ENCODE measurements around the gene OOSP3. TPM values are rescaled to one million over a fixed set of nuclear protein-coding genes. Genes with fewer than 3 reads are reported as not detected.

OOSP3 gene
- polyA plus RNA-seq, 1 donor from 2014 or later, result not detected

DNA sequence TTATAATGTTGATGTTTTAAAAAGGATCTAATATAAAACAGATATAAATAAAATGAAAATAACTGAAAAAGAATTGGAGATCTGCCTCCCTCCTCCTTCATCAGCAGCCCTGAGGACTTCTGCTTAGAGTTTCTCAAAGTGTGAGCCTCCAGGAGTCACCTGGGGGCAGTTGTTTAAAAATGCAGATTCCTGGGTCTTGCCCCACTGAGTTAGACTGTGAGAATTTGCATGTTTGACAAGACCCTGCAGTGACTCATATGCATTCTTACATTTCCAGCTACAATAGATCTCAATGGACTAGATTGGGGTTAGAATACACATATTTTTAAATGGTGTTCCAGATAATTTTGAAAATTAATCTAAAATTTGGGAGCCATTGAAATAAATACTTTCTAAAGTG lies 798 bp upstream of the OOSP3 start:
- TF ChIP-seq POLR2AphosphoS5 (IDR thresholded peaks at IDR 0.05), result no peak
- TF ChIP-seq RAD21 (conservative IDR thresholded peaks at IDR 0.05), result no peak
- TF ChIP-seq, protein P1, sequence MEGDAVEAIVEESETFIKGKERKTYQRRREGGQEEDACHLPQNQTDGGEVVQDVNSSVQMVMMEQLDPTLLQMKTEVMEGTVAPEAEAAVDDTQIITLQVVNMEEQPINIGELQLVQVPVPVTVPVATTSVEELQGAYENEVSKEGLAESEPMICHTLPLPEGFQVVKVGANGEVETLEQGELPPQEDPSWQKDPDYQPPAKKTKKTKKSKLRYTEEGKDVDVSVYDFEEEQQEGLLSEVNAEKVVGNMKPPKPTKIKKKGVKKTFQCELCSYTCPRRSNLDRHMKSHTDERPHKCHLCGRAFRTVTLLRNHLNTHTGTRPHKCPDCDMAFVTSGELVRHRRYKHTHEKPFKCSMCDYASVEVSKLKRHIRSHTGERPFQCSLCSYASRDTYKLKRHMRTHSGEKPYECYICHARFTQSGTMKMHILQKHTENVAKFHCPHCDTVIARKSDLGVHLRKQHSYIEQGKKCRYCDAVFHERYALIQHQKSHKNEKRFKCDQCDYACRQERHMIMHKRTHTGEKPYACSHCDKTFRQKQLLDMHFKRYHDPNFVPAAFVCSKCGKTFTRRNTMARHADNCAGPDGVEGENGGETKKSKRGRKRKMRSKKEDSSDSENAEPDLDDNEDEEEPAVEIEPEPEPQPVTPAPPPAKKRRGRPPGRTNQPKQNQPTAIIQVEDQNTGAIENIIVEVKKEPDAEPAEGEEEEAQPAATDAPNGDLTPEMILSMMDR (IDR thresholded peaks at IDR 0.05; ENCODE audit: poor library complexity, severe bottlenecking), result no peak
- no peak for TF ChIP-seq EP300 (conservative IDR thresholded peaks at IDR 0.05; ENCODE audit: poor library complexity, severe bottlenecking)
- Histone ChIP-seq H3F3A (ENCODE audit: insufficient read depth, low read length, poor library complexity, severe bottlenecking) (no peaks in the 10 kb centered on the region), H3K9ac (ENCODE audit: low read length) (no peak overlapping the region), H3K9me2 (ENCODE audit: insufficient read depth, low read length) (no peaks in the 10 kb centered on the region), H4K20me1 (ENCODE audit: insufficient read depth) (no peaks in the 10 kb centered on the region), H3K27me3 (ENCODE audit: insufficient read depth, low read depth, low read length) (no peaks in the 10 kb centered on the region), H3K27ac (ENCODE audit: low read length) (no peak overlapping the region), H3K9me3 (ENCODE audit: low read length) (no peaks in the 10 kb centered on the region), H3K36me3 (ENCODE audit: insufficient read depth, low read length) (no peaks in the 10 kb centered on the region), H2AFZ (ENCODE audit: low read depth, low read length) (no peak overlapping the region), H3K4me3 (ENCODE audit: low read length) (no peak overlapping the region), H3K4me2 (ENCODE audit: low read length) (no peak overlapping the region), H3K79me2 (replicated peaks; ENCODE audit: insufficient read depth, low read length) (no peaks in the 10 kb centered on the region)

DNA sequence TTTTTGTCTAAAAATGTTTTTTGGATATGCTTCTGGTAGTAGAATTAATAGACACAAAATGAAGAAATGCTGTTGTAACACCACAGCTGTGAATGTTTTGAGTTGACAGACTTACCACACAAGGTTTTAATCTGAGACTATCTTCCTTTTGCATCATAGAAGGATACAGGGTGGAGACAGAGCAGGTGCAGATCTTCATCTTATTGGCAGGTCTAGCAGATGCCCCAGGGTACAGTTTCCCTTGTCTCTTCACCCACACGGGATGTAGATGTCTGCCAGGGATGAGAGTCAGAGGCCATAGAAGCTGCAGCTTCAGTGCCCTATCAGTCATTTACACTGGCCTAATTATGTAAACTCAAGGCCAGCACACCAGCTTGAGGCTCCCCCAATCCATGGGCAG lies 985 bp downstream of the OOSP3 start:
- H3K36me3 ChIP-seq (ENCODE audit: insufficient read depth, low read length), result no peaks in the 10 kb centered on the region
- H3K79me2 ChIP-seq (replicated peaks; ENCODE audit: insufficient read depth, low read length), result no peaks in the 10 kb centered on the region
- no peak overlapping the region for H3K27ac ChIP-seq (ENCODE audit: low read length)
- no peaks in the 10 kb centered on the region for H3K9me2 ChIP-seq (ENCODE audit: insufficient read depth, low read length)
- H3K9ac ChIP-seq (ENCODE audit: low read length), result no peak overlapping the region
- H3K27me3 ChIP-seq (ENCODE audit: insufficient read depth, low read depth, low read length), result no peaks in the 10 kb centered on the region
- H4K20me1 ChIP-seq (ENCODE audit: insufficient read depth), result no peaks in the 10 kb centered on the region
- no peak overlapping the region for H3K4me2 ChIP-seq (ENCODE audit: low read length)
- TF ChIP-seq EZH2 (IDR thresholded peaks at IDR 0.05; ENCODE audit: borderline replicate concordance, insufficient read depth, low read length, poor library complexity, severe bottlenecking) (no peak), MXI1 (conservative IDR thresholded peaks at IDR 0.05; ENCODE audit: poor library complexity, severe bottlenecking) (no peak), POLR2AphosphoS5 (IDR thresholded peaks at IDR 0.05) (no peak)
- TF ChIP-seq, protein P1 (IDR thresholded peaks at IDR 0.05; ENCODE audit: poor library complexity, severe bottlenecking), result no peak
- TF ChIP-seq, protein P2, sequence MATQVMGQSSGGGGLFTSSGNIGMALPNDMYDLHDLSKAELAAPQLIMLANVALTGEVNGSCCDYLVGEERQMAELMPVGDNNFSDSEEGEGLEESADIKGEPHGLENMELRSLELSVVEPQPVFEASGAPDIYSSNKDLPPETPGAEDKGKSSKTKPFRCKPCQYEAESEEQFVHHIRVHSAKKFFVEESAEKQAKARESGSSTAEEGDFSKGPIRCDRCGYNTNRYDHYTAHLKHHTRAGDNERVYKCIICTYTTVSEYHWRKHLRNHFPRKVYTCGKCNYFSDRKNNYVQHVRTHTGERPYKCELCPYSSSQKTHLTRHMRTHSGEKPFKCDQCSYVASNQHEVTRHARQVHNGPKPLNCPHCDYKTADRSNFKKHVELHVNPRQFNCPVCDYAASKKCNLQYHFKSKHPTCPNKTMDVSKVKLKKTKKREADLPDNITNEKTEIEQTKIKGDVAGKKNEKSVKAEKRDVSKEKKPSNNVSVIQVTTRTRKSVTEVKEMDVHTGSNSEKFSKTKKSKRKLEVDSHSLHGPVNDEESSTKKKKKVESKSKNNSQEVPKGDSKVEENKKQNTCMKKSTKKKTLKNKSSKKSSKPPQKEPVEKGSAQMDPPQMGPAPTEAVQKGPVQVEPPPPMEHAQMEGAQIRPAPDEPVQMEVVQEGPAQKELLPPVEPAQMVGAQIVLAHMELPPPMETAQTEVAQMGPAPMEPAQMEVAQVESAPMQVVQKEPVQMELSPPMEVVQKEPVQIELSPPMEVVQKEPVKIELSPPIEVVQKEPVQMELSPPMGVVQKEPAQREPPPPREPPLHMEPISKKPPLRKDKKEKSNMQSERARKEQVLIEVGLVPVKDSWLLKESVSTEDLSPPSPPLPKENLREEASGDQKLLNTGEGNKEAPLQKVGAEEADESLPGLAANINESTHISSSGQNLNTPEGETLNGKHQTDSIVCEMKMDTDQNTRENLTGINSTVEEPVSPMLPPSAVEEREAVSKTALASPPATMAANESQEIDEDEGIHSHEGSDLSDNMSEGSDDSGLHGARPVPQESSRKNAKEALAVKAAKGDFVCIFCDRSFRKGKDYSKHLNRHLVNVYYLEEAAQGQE (IDR thresholded peaks at IDR 0.05; ENCODE audit: borderline replicate concordance), result no peak
- H3K9me3 ChIP-seq (ENCODE audit: low read length), result no peaks in the 10 kb centered on the region
- no peak overlapping the region for H2AFZ ChIP-seq (ENCODE audit: low read depth, low read length)
- H3F3A ChIP-seq (ENCODE audit: insufficient read depth, low read length, poor library complexity, severe bottlenecking), result no peaks in the 10 kb centered on the region
- H3K4me3 ChIP-seq (ENCODE audit: low read length), result no peak overlapping the region
